Liver (tissue), 3 donors: ENCODE measurements around the gene PAX7.

Source experiments
- GABPA ChIP-seq, 2 donors: IDR thresholded peaks in 1 of 2; conservative IDR thresholded peaks in 1 of 2; 2 replicates each; pipeline ENCODE4 v1.6.1; 2016; ENCODE audit warnings: antibody characterized with exemption in 2 of 2, mild to moderate bottlenecking in 1 of 2, moderate library complexity in 1 of 2
- HNF4G ChIP-seq: IDR thresholded peaks from 2 replicates; pipeline ENCODE4 v1.6.1; 2016; ENCODE audit warnings: antibody characterized with exemption
- JUND ChIP-seq, 2 donors: IDR thresholded peaks; 2 replicates each; pipeline ENCODE4 v1.6.1; 2016; ENCODE audit warnings: antibody characterized with exemption in 2 of 2
- RAD21 ChIP-seq, 2 donors: IDR thresholded peaks; 2 replicates each; pipeline ENCODE4 v1.6.1; 2016; ENCODE audit warnings: antibody characterized with exemption in 2 of 2, mild to moderate bottlenecking in 2 of 2
- RXRA ChIP-seq, 2 donors: IDR thresholded peaks; 2 replicates each; pipeline ENCODE4 v1.6.1; 2017 to 2018; ENCODE audit warnings: antibody characterized with exemption in 2 of 2, mild to moderate bottlenecking in 1 of 2
- SP1 ChIP-seq: IDR thresholded peaks from 2 replicates; pipeline ENCODE4 v1.6.1; 2018; ENCODE audit warnings: antibody characterized with exemption, mild to moderate bottlenecking
- TAF1 ChIP-seq: conservative IDR thresholded peaks from 2 replicates; pipeline ENCODE4 v1.6.1; 2016; ENCODE audit warnings: antibody characterized with exemption, mild to moderate bottlenecking
- YY1 ChIP-seq: IDR thresholded peaks from 2 replicates; pipeline ENCODE4 v1.6.1; 2016; ENCODE audit warnings: antibody characterized with exemption, mild to moderate bottlenecking
- TF ChIP-seq, protein P1 (sequence below): IDR thresholded peaks from 2 replicates; pipeline ENCODE4 v1.6.1; 2016; ENCODE audit warnings: antibody characterized with exemption, mild to moderate bottlenecking
- TF ChIP-seq, protein P2 (sequence below): fragments of 150-350 bp; IDR thresholded peaks from 2 replicates; pipeline ENCODE4 v1.5.1; 2017; ENCODE audit warnings: improper control_type of control experiment, low read depth, low read length; ENCODE audit not compliant: missing input control
- TF ChIP-seq, protein P3 (sequence below): IDR thresholded peaks from 2 replicates; pipeline ENCODE4 v1.6.1; 2016; ENCODE audit warnings: antibody characterized with exemption
- TF ChIP-seq, protein P4 (sequence below): IDR thresholded peaks from 2 replicates; pipeline ENCODE4 v1.6.1; 2016; ENCODE audit warnings: antibody characterized with exemption
- TF ChIP-seq, protein P5 (sequence below): IDR thresholded peaks from 2 replicates; pipeline ENCODE4 v1.6.1; 2016; ENCODE audit warnings: antibody characterized with exemption
- donor health status: healthy.
- donor health status: healthy.

DNA sequence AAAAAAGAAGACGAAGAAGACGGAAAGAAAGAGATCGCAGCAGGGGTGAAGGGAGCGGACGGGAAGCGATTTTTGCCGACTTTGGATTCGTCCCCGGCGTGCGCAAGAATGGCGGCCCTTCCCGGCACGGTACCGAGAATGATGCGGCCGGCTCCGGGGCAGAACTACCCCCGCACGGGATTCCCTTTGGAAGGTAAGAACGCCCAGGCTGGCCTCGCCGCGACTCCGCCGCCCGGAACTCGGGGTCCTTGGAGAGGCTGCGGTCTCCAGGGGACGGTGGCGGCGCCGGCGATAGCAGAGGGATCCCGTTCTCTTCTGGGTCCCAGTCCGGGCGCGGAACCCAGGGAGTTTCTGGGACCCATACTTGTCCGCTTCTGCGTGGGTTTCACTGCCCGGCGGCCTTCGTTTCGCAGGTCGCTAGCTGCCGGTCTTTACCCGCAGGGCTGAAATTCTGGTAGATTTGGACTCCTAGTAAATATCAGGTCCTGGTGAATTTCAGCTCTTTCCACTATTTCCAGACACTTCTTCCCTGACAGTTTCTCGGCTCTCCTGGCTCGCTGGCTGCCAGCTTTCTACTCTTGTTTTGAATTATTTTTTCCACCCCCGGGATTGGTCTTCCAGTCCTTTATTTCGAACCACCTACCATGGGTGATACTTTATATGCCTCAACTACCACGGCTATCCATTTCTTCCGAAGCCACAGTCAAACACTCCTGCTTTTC lies 1.0 kb downstream of the PAX7 start:
- TF ChIP-seq, protein P1, sequence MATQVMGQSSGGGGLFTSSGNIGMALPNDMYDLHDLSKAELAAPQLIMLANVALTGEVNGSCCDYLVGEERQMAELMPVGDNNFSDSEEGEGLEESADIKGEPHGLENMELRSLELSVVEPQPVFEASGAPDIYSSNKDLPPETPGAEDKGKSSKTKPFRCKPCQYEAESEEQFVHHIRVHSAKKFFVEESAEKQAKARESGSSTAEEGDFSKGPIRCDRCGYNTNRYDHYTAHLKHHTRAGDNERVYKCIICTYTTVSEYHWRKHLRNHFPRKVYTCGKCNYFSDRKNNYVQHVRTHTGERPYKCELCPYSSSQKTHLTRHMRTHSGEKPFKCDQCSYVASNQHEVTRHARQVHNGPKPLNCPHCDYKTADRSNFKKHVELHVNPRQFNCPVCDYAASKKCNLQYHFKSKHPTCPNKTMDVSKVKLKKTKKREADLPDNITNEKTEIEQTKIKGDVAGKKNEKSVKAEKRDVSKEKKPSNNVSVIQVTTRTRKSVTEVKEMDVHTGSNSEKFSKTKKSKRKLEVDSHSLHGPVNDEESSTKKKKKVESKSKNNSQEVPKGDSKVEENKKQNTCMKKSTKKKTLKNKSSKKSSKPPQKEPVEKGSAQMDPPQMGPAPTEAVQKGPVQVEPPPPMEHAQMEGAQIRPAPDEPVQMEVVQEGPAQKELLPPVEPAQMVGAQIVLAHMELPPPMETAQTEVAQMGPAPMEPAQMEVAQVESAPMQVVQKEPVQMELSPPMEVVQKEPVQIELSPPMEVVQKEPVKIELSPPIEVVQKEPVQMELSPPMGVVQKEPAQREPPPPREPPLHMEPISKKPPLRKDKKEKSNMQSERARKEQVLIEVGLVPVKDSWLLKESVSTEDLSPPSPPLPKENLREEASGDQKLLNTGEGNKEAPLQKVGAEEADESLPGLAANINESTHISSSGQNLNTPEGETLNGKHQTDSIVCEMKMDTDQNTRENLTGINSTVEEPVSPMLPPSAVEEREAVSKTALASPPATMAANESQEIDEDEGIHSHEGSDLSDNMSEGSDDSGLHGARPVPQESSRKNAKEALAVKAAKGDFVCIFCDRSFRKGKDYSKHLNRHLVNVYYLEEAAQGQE = no peak
- TF ChIP-seq, protein P2, sequence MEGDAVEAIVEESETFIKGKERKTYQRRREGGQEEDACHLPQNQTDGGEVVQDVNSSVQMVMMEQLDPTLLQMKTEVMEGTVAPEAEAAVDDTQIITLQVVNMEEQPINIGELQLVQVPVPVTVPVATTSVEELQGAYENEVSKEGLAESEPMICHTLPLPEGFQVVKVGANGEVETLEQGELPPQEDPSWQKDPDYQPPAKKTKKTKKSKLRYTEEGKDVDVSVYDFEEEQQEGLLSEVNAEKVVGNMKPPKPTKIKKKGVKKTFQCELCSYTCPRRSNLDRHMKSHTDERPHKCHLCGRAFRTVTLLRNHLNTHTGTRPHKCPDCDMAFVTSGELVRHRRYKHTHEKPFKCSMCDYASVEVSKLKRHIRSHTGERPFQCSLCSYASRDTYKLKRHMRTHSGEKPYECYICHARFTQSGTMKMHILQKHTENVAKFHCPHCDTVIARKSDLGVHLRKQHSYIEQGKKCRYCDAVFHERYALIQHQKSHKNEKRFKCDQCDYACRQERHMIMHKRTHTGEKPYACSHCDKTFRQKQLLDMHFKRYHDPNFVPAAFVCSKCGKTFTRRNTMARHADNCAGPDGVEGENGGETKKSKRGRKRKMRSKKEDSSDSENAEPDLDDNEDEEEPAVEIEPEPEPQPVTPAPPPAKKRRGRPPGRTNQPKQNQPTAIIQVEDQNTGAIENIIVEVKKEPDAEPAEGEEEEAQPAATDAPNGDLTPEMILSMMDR = no peak
- TF ChIP-seq SP1 (no peak), TAF1 (no peak), GABPA (IDR thresholded peaks at IDR 0.05 in 1 of 2, conservative IDR thresholded peaks at IDR 0.05 in 1 of 2) (no peak), RAD21 (IDR thresholded peaks at IDR 0.05) (no peak), YY1 (no peak), RXRA (IDR thresholded peaks at IDR 0.05) (no peak), JUND (IDR thresholded peaks at IDR 0.05) (no peak), HNF4G (no peak)
- TF ChIP-seq, protein P3, sequence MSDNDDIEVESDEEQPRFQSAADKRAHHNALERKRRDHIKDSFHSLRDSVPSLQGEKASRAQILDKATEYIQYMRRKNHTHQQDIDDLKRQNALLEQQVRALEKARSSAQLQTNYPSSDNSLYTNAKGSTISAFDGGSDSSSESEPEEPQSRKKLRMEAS = no peak
- TF ChIP-seq, protein P4, sequence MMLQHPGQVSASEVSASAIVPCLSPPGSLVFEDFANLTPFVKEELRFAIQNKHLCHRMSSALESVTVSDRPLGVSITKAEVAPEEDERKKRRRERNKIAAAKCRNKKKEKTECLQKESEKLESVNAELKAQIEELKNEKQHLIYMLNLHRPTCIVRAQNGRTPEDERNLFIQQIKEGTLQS = no peak
- TF ChIP-seq, protein P5, sequence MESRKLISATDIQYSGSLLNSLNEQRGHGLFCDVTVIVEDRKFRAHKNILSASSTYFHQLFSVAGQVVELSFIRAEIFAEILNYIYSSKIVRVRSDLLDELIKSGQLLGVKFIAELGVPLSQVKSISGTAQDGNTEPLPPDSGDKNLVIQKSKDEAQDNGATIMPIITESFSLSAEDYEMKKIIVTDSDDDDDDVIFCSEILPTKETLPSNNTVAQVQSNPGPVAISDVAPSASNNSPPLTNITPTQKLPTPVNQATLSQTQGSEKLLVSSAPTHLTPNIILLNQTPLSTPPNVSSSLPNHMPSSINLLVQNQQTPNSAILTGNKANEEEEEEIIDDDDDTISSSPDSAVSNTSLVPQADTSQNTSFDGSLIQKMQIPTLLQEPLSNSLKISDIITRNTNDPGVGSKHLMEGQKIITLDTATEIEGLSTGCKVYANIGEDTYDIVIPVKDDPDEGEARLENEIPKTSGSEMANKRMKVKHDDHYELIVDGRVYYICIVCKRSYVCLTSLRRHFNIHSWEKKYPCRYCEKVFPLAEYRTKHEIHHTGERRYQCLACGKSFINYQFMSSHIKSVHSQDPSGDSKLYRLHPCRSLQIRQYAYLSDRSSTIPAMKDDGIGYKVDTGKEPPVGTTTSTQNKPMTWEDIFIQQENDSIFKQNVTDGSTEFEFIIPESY = no peak
